ENCODE data around the gene EN1. TPM values are rescaled to one million over a fixed set of nuclear protein-coding genes. Genes with fewer than 3 reads are reported as not detected.
A peak's percentile ranks its signal among the peaks of the same experiment; 100 is the strongest.

EN1 gene
- total RNA-seq, 1 donor from 2014 or later: not detected

GRCh38 chr2:118845005-118845521 is 2.4 kb downstream of the EN1 start:
- H3K4me3 ChIP-seq: no peak overlapping the region
- H3K27me3 ChIP-seq: peaks cover 18% of the 10 kb centered on the region
- TF ChIP-seq POLR2AphosphoS5 (IDR thresholded peaks at IDR 0.05; ENCODE audit: insufficient read depth in 1 of 2, low read depth in 1 of 2): no peak
- TF ChIP-seq CTCF (IDR thresholded peaks at IDR 0.05): no peak
- no peak for TF ChIP-seq POLR2A (IDR thresholded peaks at IDR 0.05)
- no peak overlapping the region for H3K27ac ChIP-seq
- peaks cover 35% of the 10 kb centered on the region for H3K4me1 ChIP-seq
- H3K36me3 ChIP-seq: no peaks in the 10 kb centered on the region
- DNase-seq (ENCODE audit: extremely low spot score in 2 of 2): no peak
- intact Hi-C loops (cut with DNase I): no loop called here
- no peaks in the 10 kb centered on the region for H3K9me3 ChIP-seq

- Histone ChIP-seq H3K4me1 (peaks cover 35% of the 10 kb centered on the region), H3K4me3 (no peak overlapping the region), H3K27me3 (peaks cover 18% of the 10 kb centered on the region), H3K27ac (no peak overlapping the region), H3K9me3 (no peaks in the 10 kb centered on the region), H3K36me3 (no peaks in the 10 kb centered on the region)
- intact Hi-C loops (cut with DNase I): no loop called here
- TF ChIP-seq POLR2A (IDR thresholded peaks at IDR 0.05): no peak
- TF ChIP-seq POLR2AphosphoS5 (IDR thresholded peaks at IDR 0.05; ENCODE audit: insufficient read depth in 1 of 2, low read depth in 1 of 2): no peak
- TF ChIP-seq CTCF (IDR thresholded peaks at IDR 0.05): no peak
- no peak for DNase-seq (ENCODE audit: extremely low spot score in 2 of 2)
Measured at GRCh38 chr2:118844261-118845004, 3.0 kb downstream of the EN1 start.

GRCh38 chr2:118843483-118844132 is 3.8 kb downstream of the EN1 start:
- Histone ChIP-seq H3K27me3 (peaks cover 18% of the 10 kb centered on the region), H3K9me3 (no peaks in the 10 kb centered on the region), H3K4me3 (peak overlapping the region in 1 of 2 donors; percentile 16), H3K4me1 (peaks cover 35% of the 10 kb centered on the region), H3K36me3 (no peaks in the 10 kb centered on the region), H3K27ac (no peak overlapping the region)
- no peak for TF ChIP-seq POLR2A (IDR thresholded peaks at IDR 0.05)
- intact Hi-C loops (cut with DNase I): no loop called here
- no peak for DNase-seq (ENCODE audit: extremely low spot score in 2 of 2)

GRCh38 chr2:118842661-118843482 is 4.6 kb downstream of the EN1 start:
- peak overlapping the region; percentile 16 to 20 for H3K4me3 ChIP-seq
- H3K27ac ChIP-seq: no peak overlapping the region
- intact Hi-C loops (cut with DNase I): no loop called here
- no peaks in the 10 kb centered on the region for H3K36me3 ChIP-seq
- peaks cover 18% of the 10 kb centered on the region for H3K27me3 ChIP-seq
- TF ChIP-seq CTCF (IDR thresholded peaks at IDR 0.05) (no peak), POLR2A (IDR thresholded peaks at IDR 0.05) (no peak)
- H3K9me3 ChIP-seq: no peaks in the 10 kb centered on the region
- peaks cover 28% of the 10 kb centered on the region for H3K4me1 ChIP-seq
- no peak for DNase-seq (ENCODE audit: extremely low spot score in 2 of 2)

- H3K36me3 ChIP-seq: no peaks in the 10 kb centered on the region
- H3K4me3 ChIP-seq: peak overlapping the region; percentile 16 to 20
- no peak for DNase-seq (ENCODE audit: extremely low spot score in 2 of 2)
- peaks cover 19% of the 10 kb centered on the region for H3K4me1 ChIP-seq
- no peak for TF ChIP-seq POLR2A (IDR thresholded peaks at IDR 0.05)
- TF ChIP-seq CTCF (IDR thresholded peaks at IDR 0.05): no peak
- TF ChIP-seq POLR2AphosphoS5 (IDR thresholded peaks at IDR 0.05; ENCODE audit: insufficient read depth in 1 of 2, low read depth in 1 of 2): no peak
- no peak overlapping the region for H3K27ac ChIP-seq
- H3K9me3 ChIP-seq: no peaks in the 10 kb centered on the region
- intact Hi-C loops (cut with DNase I): no loop called here
- peaks cover 18% of the 10 kb centered on the region for H3K27me3 ChIP-seq
Measured at GRCh38 chr2:118841828-118842461, 5.5 kb downstream of the EN1 start.

Data from vagina (tissue), 2 donors.